ENCODE measurements around the gene THY1. TPM values are rescaled to one million over a fixed set of nuclear protein-coding genes. Genes with fewer than 3 reads are reported as not detected.
"Not testable (repeated sequence)": the region's sequence is repeated elsewhere in the genome, so short reads cannot be mapped to it uniquely, and the experiment has no call there.

THY1 gene
- total RNA-seq, 1 donor from 2014 or later, result 215 TPM

DNA sequence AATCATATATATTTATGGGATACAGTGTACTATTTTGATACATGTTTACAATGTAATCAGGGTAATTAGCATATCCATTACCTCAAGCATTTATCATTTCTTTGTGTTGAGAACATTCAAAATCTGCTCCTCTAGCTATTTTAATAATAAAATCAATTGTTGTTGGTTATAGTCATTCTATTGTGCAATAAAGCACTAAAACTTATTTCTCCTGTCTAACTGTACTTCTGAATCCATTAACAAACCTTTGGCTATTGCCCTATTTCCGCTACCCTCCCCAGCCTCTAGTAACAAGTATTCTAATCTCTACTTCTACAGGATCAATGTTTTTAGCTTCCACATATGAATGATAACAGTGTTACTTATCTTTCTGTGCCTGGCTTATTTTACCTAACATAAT, 26.1 kb downstream of the THY1 start:
- peaks cover 25% of the 10 kb centered on the region for H3K27me3 Mint-ChIP-seq (ENCODE audit: low read depth)
- TF ChIP-seq, protein P1, sequence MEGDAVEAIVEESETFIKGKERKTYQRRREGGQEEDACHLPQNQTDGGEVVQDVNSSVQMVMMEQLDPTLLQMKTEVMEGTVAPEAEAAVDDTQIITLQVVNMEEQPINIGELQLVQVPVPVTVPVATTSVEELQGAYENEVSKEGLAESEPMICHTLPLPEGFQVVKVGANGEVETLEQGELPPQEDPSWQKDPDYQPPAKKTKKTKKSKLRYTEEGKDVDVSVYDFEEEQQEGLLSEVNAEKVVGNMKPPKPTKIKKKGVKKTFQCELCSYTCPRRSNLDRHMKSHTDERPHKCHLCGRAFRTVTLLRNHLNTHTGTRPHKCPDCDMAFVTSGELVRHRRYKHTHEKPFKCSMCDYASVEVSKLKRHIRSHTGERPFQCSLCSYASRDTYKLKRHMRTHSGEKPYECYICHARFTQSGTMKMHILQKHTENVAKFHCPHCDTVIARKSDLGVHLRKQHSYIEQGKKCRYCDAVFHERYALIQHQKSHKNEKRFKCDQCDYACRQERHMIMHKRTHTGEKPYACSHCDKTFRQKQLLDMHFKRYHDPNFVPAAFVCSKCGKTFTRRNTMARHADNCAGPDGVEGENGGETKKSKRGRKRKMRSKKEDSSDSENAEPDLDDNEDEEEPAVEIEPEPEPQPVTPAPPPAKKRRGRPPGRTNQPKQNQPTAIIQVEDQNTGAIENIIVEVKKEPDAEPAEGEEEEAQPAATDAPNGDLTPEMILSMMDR (IDR thresholded peaks at IDR 0.05), result no peak
- H3K9me3 Mint-ChIP-seq (ENCODE audit: low read depth), result peaks cover 38% of the 10 kb centered on the region
- H3K4me3 Mint-ChIP-seq (ENCODE audit: unreplicated experiment), result no peak overlapping the region
- H3K4me1 Mint-ChIP-seq (ENCODE audit: low read depth), result no peaks in the 10 kb centered on the region
- H3K27ac Mint-ChIP-seq (ENCODE audit: unreplicated experiment), result no peak overlapping the region
- no peak for DNase-seq (ENCODE audit: low spot score)
- H3K36me3 Mint-ChIP-seq (ENCODE audit: low read depth), result peaks cover 18% of the 10 kb centered on the region

GRCh38 chr11:119391275-119391674, 31.7 kb downstream of the THY1 start:
- TF ChIP-seq, protein P1 (IDR thresholded peaks at IDR 0.05), result no peak
- DNase-seq (ENCODE audit: low spot score), result no peak
- no peaks in the 10 kb centered on the region for H3K9me3 Mint-ChIP-seq (ENCODE audit: low read depth)
- H3K27ac Mint-ChIP-seq (ENCODE audit: unreplicated experiment), result no peak overlapping the region
- peaks cover 19% of the 10 kb centered on the region for H3K27me3 Mint-ChIP-seq (ENCODE audit: low read depth)
- no peaks in the 10 kb centered on the region for H3K36me3 Mint-ChIP-seq (ENCODE audit: low read depth)
- H3K4me1 Mint-ChIP-seq (ENCODE audit: low read depth), result no peaks in the 10 kb centered on the region
- H3K4me3 Mint-ChIP-seq (ENCODE audit: unreplicated experiment), result no peak overlapping the region

- no peak for DNase-seq (ENCODE audit: low spot score)
- Mint-ChIP-seq H3K36me3 (ENCODE audit: low read depth) (no peaks in the 10 kb centered on the region), H3K27ac (ENCODE audit: unreplicated experiment) (no peak overlapping the region), H3K4me3 (ENCODE audit: unreplicated experiment) (no peak overlapping the region), H3K4me1 (ENCODE audit: low read depth) (no peaks in the 10 kb centered on the region), H3K9me3 (ENCODE audit: low read depth) (no peaks in the 10 kb centered on the region), H3K27me3 (ENCODE audit: low read depth) (peaks cover 13% of the 10 kb centered on the region)
- TF ChIP-seq, protein P1 (IDR thresholded peaks at IDR 0.05), result peak; percentile 50
These were observed 33.2 kb downstream of the THY1 start for GRCh38 chr11:119389611-119390254.

DNA sequence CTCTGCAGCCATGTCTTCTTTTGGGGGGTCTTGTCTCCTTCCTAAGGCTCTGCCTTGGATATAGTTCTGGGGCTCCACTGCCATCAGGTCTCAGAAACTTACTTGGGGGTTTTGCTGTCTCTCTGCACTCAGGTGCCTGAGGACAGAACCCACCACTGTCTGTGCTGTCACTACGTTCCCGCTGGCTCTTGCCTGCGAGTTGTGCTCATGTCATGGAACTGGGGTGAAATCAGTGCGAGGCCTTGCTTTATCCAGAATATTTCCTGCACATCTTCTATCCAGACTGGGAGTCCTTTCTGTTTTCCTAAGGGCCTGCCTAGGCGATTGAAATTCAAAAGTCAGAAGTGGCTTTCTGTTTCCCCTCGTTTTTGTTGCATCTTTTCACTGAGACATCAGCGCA, 34.9 kb downstream of the THY1 start:
- H3K27ac Mint-ChIP-seq (ENCODE audit: unreplicated experiment), result no peak overlapping the region
- no peaks in the 10 kb centered on the region for H3K4me1 Mint-ChIP-seq (ENCODE audit: low read depth)

GRCh38 chr11:119384332-119384731, 38.6 kb downstream of the THY1 start:
- Mint-ChIP-seq H3K36me3 (ENCODE audit: low read depth) (no peaks in the 10 kb centered on the region), H3K9me3 (ENCODE audit: low read depth) (no peaks in the 10 kb centered on the region), H3K4me1 (ENCODE audit: low read depth) (peaks cover under 1% of the 10 kb centered on the region), H3K27me3 (ENCODE audit: low read depth) (peaks cover 2% of the 10 kb centered on the region), H3K27ac (ENCODE audit: unreplicated experiment) (no peak overlapping the region), H3K4me3 (ENCODE audit: unreplicated experiment) (no peak overlapping the region)
- TF ChIP-seq, protein P1 (IDR thresholded peaks at IDR 0.05), result no peak
- no peak for DNase-seq (ENCODE audit: low spot score)

More for the DNA sequence above, 34.9 kb downstream of the THY1 start:
- no peak overlapping the region for H3K4me3 Mint-ChIP-seq (ENCODE audit: unreplicated experiment)
- H3K36me3 Mint-ChIP-seq (ENCODE audit: low read depth), result no peaks in the 10 kb centered on the region
- no peaks in the 10 kb centered on the region for H3K9me3 Mint-ChIP-seq (ENCODE audit: low read depth)
- TF ChIP-seq, protein P1 (IDR thresholded peaks at IDR 0.05), result no peak
- DNase-seq (ENCODE audit: low spot score), result no peak
- H3K27me3 Mint-ChIP-seq (ENCODE audit: low read depth), result peaks cover 3% of the 10 kb centered on the region

DNA sequence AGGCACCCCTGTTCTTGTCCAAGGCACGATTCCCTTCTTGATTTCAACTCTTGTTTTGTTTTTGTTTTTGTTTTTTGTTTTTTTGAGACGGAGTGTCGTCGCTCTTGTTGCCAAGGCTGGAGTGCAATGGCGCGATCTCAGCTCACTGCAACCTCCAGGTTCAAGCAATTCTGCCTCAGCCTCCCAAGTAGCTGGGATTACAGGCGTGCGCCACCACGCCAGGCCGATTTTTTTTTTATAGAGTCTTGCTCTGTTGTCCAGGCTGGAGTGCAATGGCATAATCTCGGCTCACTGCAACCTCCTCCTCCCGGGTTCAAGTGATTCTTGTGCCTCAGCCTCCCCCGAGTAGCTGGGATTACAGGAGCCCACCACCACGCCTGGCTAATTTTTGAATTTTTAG, 40.5 kb downstream of the THY1 start:
- not testable (repeated sequence) for H3K9me3 Mint-ChIP-seq (ENCODE audit: low read depth)

More for the DNA sequence above, 40.5 kb downstream of the THY1 start:
- not testable (repeated sequence) for H3K27me3 Mint-ChIP-seq (ENCODE audit: low read depth); H3K36me3 Mint-ChIP-seq (ENCODE audit: low read depth); H3K4me3 Mint-ChIP-seq (ENCODE audit: unreplicated experiment); H3K4me1 Mint-ChIP-seq (ENCODE audit: low read depth); DNase-seq (ENCODE audit: low spot score); H3K27ac Mint-ChIP-seq (ENCODE audit: unreplicated experiment)
